Duodenal mucosa (tissue), 2 donors: Measurements from ENCODE around the gene ABCC6.
"Not testable (repeated sequence)": the region's sequence is repeated elsewhere in the genome, so short reads cannot be mapped to it uniquely, and the experiment has no call there.

ENCODE experiments used
- H3K27ac ChIP-seq: one replicate; pipeline ENCODE4 v1.7.0; 2013; ENCODE audit warnings: low read depth, low read length
- H3K27me3 ChIP-seq, 2 donors: one replicate each; pipeline ENCODE4 v1.7.0; 2013; ENCODE audit warnings: low read length in 2 of 2, control low read depth in 1 of 2; ENCODE audit not compliant: insufficient read depth in 2 of 2, control insufficient read depth in 1 of 2
- H3K36me3 ChIP-seq, 2 donors: one replicate each; pipeline ENCODE4 v1.7.0; 2013; ENCODE audit warnings: low read length in 2 of 2, control low read depth in 1 of 2; ENCODE audit not compliant: insufficient read depth in 2 of 2, control insufficient read depth in 1 of 2
- H3K4me1 ChIP-seq, 2 donors: one replicate each; pipeline ENCODE4 v1.7.0; 2013; ENCODE audit warnings: low read length in 2 of 2, control low read depth in 1 of 2; ENCODE audit not compliant: insufficient read depth in 2 of 2, control insufficient read depth in 1 of 2
- H3K4me3 ChIP-seq, 2 donors: one replicate each; pipeline ENCODE4 v1.7.0; 2013; ENCODE audit warnings: low read length in 2 of 2, low read depth in 1 of 2
- H3K9ac ChIP-seq, 2 donors: one replicate each; pipeline ENCODE4 v1.7.0; 2013; ENCODE audit warnings: low read length in 2 of 2, low read depth in 1 of 2
- H3K9me3 ChIP-seq, 2 donors: one replicate each; pipeline ENCODE4 v1.7.0; 2013; ENCODE audit warnings: low read length in 2 of 2, control low read depth in 1 of 2; ENCODE audit not compliant: control insufficient read depth in 1 of 2

Gene ABCC6

GRCh38 chr16:16204552-16204951 is 18.7 kb downstream of the ABCC6 start:
- H3K4me1 ChIP-seq, H3K27ac ChIP-seq, H3K9ac ChIP-seq, H3K9me3 ChIP-seq, H3K27me3 ChIP-seq, H3K36me3 ChIP-seq, H3K4me3 ChIP-seq: not testable (repeated sequence)

- not testable (repeated sequence) for H3K9ac ChIP-seq, H3K4me1 ChIP-seq, H3K4me3 ChIP-seq, H3K27ac ChIP-seq, H3K36me3 ChIP-seq, H3K27me3 ChIP-seq, H3K9me3 ChIP-seq
Observed at GRCh38 chr16:16203494-16203893, 19.8 kb downstream of the ABCC6 start.

- not testable (repeated sequence) for H3K27ac ChIP-seq, H3K4me1 ChIP-seq, H3K36me3 ChIP-seq, H3K27me3 ChIP-seq, H3K9me3 ChIP-seq, H3K9ac ChIP-seq, H3K4me3 ChIP-seq
Observed at GRCh38 chr16:16202400-16203143, 20.7 kb downstream of the ABCC6 start.

- H3K4me3 ChIP-seq, H3K27me3 ChIP-seq, H3K36me3 ChIP-seq, H3K27ac ChIP-seq, H3K9ac ChIP-seq, H3K9me3 ChIP-seq, H3K4me1 ChIP-seq: not testable (repeated sequence)
Observed at GRCh38 chr16:16201880-16202279, 21.4 kb downstream of the ABCC6 start.

- H3K27ac ChIP-seq, H3K36me3 ChIP-seq, H3K4me3 ChIP-seq, H3K4me1 ChIP-seq, H3K9me3 ChIP-seq, H3K9ac ChIP-seq, H3K27me3 ChIP-seq: not testable (repeated sequence)
Observed at GRCh38 chr16:16200391-16200790, 22.9 kb downstream of the ABCC6 start.

GRCh38 chr16:16199428-16199827 is 23.9 kb downstream of the ABCC6 start:
- H3K4me1 ChIP-seq, H3K27ac ChIP-seq, H3K36me3 ChIP-seq, H3K27me3 ChIP-seq, H3K9ac ChIP-seq, H3K9me3 ChIP-seq, H3K4me3 ChIP-seq: not testable (repeated sequence)

GRCh38 chr16:16197966-16198365 is 25.3 kb downstream of the ABCC6 start:
- peaks cover 0 to 13% of the 10 kb centered on the region in 2 donors for H3K36me3 ChIP-seq
- H3K9ac ChIP-seq = no peak overlapping the region
- no peaks in the 10 kb centered on the region for H3K27me3 ChIP-seq
- no peaks in the 10 kb centered on the region for H3K9me3 ChIP-seq
- no peak overlapping the region for H3K27ac ChIP-seq
- no peak overlapping the region for H3K4me3 ChIP-seq
- no peaks in the 10 kb centered on the region for H3K4me1 ChIP-seq

- Histone ChIP-seq H3K4me1 (no peaks in the 10 kb centered on the region), H3K9ac (no peak overlapping the region), H3K4me3 (no peak overlapping the region), H3K36me3 (peaks cover 0 to 19% of the 10 kb centered on the region in 2 donors), H3K9me3 (no peaks in the 10 kb centered on the region), H3K27ac (no peak overlapping the region), H3K27me3 (no peaks in the 10 kb centered on the region)
Observed at GRCh38 chr16:16197331-16197730, 26.0 kb downstream of the ABCC6 start.

- Histone ChIP-seq H3K4me1 (no peaks in the 10 kb centered on the region), H3K9ac (no peak overlapping the region), H3K27me3 (no peaks in the 10 kb centered on the region), H3K4me3 (no peak overlapping the region), H3K36me3 (peaks cover 0 to 25% of the 10 kb centered on the region in 2 donors), H3K9me3 (no peaks in the 10 kb centered on the region), H3K27ac (no peak overlapping the region)
Observed at GRCh38 chr16:16196099-16196498, 27.2 kb downstream of the ABCC6 start.

GRCh38 chr16:16191493-16192167 is 31.7 kb downstream of the ABCC6 start:
- Histone ChIP-seq H3K27ac (no peak overlapping the region), H3K9me3 (no peaks in the 10 kb centered on the region), H3K4me3 (no peak overlapping the region), H3K36me3 (peaks cover 9 to 46% of the 10 kb centered on the region in 2 donors), H3K9ac (no peak overlapping the region), H3K27me3 (no peaks in the 10 kb centered on the region), H3K4me1 (no peaks in the 10 kb centered on the region)
